ENCODE measurements around the gene PHACTR1.
"Not testable (repeated sequence)": the region's sequence is repeated elsewhere in the genome, so short reads cannot be mapped to it uniquely, and the experiment has no call there.

The PHACTR1 gene

GRCh38 chr6:12944528-12944927, 228.0 kb downstream of the PHACTR1 start:
- not testable (repeated sequence) for DNase-seq (ENCODE audit: low read depth in 1 of 2, low spot score in 1 of 2)

- no peak for DNase-seq (ENCODE audit: low read depth in 1 of 2, low spot score in 1 of 2)
These were observed 230.7 kb downstream of the PHACTR1 start for GRCh38 chr6:12947151-12947871.

GRCh38 chr6:12947967-12948366, 231.4 kb downstream of the PHACTR1 start:
- DNase-seq (ENCODE audit: low read depth in 1 of 2, low spot score in 1 of 2): no peak

GRCh38 chr6:12950976-12951375, 234.4 kb downstream of the PHACTR1 start:
- no peak for DNase-seq (ENCODE audit: low read depth in 1 of 2, low spot score in 1 of 2)

- DNase-seq (ENCODE audit: low read depth in 1 of 2, low spot score in 1 of 2): no peak
These were observed 234.8 kb downstream of the PHACTR1 start for GRCh38 chr6:12951415-12951814.

GRCh38 chr6:12952318-12952717, 235.8 kb downstream of the PHACTR1 start:
- no peak for DNase-seq (ENCODE audit: low read depth in 1 of 2, low spot score in 1 of 2)

- DNase-seq (ENCODE audit: low read depth in 1 of 2, low spot score in 1 of 2): no peak
These were observed 239.4 kb downstream of the PHACTR1 start for GRCh38 chr6:12955956-12956355.

- DNase-seq (ENCODE audit: low read depth in 1 of 2, low spot score in 1 of 2): no peak
These were observed 240.4 kb downstream of the PHACTR1 start for GRCh38 chr6:12956991-12957320.

- DNase-seq (ENCODE audit: low read depth in 1 of 2, low spot score in 1 of 2): peak in 1 of 2 donors; percentile 1
These were observed 240.9 kb downstream of the PHACTR1 start for GRCh38 chr6:12957321-12958051.

GRCh38 chr6:12958052-12958706, 241.6 kb downstream of the PHACTR1 start:
- no peak for DNase-seq (ENCODE audit: low read depth in 1 of 2, low spot score in 1 of 2)

- DNase-seq (ENCODE audit: low read depth in 1 of 2, low spot score in 1 of 2): no peak
These were observed 245.2 kb downstream of the PHACTR1 start for GRCh38 chr6:12961761-12962160.

- no peak for DNase-seq (ENCODE audit: low read depth in 1 of 2, low spot score in 1 of 2)
These were observed 246.0 kb downstream of the PHACTR1 start for GRCh38 chr6:12962529-12962928.

GRCh38 chr6:12962987-12963386, 246.4 kb downstream of the PHACTR1 start:
- no peak for DNase-seq (ENCODE audit: low read depth in 1 of 2, low spot score in 1 of 2)

- DNase-seq (ENCODE audit: low read depth in 1 of 2, low spot score in 1 of 2): no peak
These were observed 247.0 kb downstream of the PHACTR1 start for GRCh38 chr6:12963567-12963966.

- DNase-seq (ENCODE audit: low read depth in 1 of 2, low spot score in 1 of 2): no peak
These were observed 251.1 kb downstream of the PHACTR1 start for GRCh38 chr6:12967686-12968085.

- no peak for DNase-seq (ENCODE audit: low read depth in 1 of 2, low spot score in 1 of 2)
These were observed 251.7 kb downstream of the PHACTR1 start for GRCh38 chr6:12968290-12968689.

GRCh38 chr6:12968839-12969558, 252.4 kb downstream of the PHACTR1 start:
- no peak for DNase-seq (ENCODE audit: low read depth in 1 of 2, low spot score in 1 of 2)

GRCh38 chr6:12969966-12970365, 253.4 kb downstream of the PHACTR1 start:
- no peak for DNase-seq (ENCODE audit: low read depth in 1 of 2, low spot score in 1 of 2)

GRCh38 chr6:12973386-12973785, 256.8 kb downstream of the PHACTR1 start:
- no peak for DNase-seq (ENCODE audit: low read depth in 1 of 2, low spot score in 1 of 2)

- no peak for DNase-seq (ENCODE audit: low read depth in 1 of 2, low spot score in 1 of 2)
These were observed 258.0 kb downstream of the PHACTR1 start for GRCh38 chr6:12974551-12974950.

GRCh38 chr6:12976366-12976765, 259.8 kb downstream of the PHACTR1 start:
- no peak for DNase-seq (ENCODE audit: low read depth in 1 of 2, low spot score in 1 of 2)

- no peak for DNase-seq (ENCODE audit: low read depth in 1 of 2, low spot score in 1 of 2)
These were observed 260.6 kb downstream of the PHACTR1 start for GRCh38 chr6:12977206-12977605.

Data from activated CD4-positive, alpha-beta T cell treated with anti-CD3 and anti-CD28 coated beads, Interleukin-2, amount 50 U/mL, for 24 hours (primary cell).